Kidney epithelial cell (primary cell): Measurements from ENCODE around the gene GFRA1. TPM values are rescaled to one million over a fixed set of nuclear protein-coding genes. Genes with fewer than 3 reads are reported as not detected.

Experiments
- DNase-seq: peaks from one replicate; pipeline ENCODE4 v3.0.0-alpha.2; 2010; ENCODE audit warnings: low read depth
- H3K27me3 ChIP-seq: 2 replicates; pipeline ENCODE4 v1.6.0; 2011; ENCODE audit warnings: low read length; ENCODE audit not compliant: control insufficient read depth, insufficient read depth
- H3K36me3 ChIP-seq: 2 replicates; pipeline ENCODE4 v1.5.1; 2011; ENCODE audit warnings: low read length; ENCODE audit not compliant: control insufficient read depth, insufficient read depth
- H3K4me3 ChIP-seq: 2 replicates; pipeline ENCODE4 v1.5.1; 2011; ENCODE audit warnings: low read depth, mild to moderate bottlenecking, control low read depth, low read length
- CTCF ChIP-seq: IDR thresholded peaks from 2 replicates; pipeline ENCODE4 v1.5.1; 2011; ENCODE audit warnings: mild to moderate bottlenecking, moderate library complexity, low read length, control low read depth, inconsistent platforms; ENCODE audit not compliant: insufficient read depth, poor library complexity, severe bottlenecking
- total RNA-seq: library from RNA; depleted of rRNA; stranded (reverse); fragments of >200 nt; gene quantifications from 2 replicates; pipeline ENCODE4 v1.2.3, GENCODE V29; 2015

The GFRA1 gene
- total RNA-seq, 1 donor from 2014 or later, result 1.6 TPM

GRCh38 chr10:116185199-116185867 is 87.7 kb downstream of the GFRA1 start:
- no peak for TF ChIP-seq CTCF
- Histone ChIP-seq H3K4me3 (no peak overlapping the region), H3K27me3 (no peaks in the 10 kb centered on the region), H3K36me3 (no peaks in the 10 kb centered on the region)
- DNase-seq, result no peak

GRCh38 chr10:116184512-116184794 is 88.6 kb downstream of the GFRA1 start:
- Histone ChIP-seq H3K36me3 (no peaks in the 10 kb centered on the region), H3K27me3 (no peaks in the 10 kb centered on the region), H3K4me3 (no peak overlapping the region)
- TF ChIP-seq CTCF, result no peak
- no peak for DNase-seq

- peak; percentile 38 for DNase-seq
- no peak overlapping the region for H3K4me3 ChIP-seq
- no peak for TF ChIP-seq CTCF
- no peaks in the 10 kb centered on the region for H3K36me3 ChIP-seq
- no peaks in the 10 kb centered on the region for H3K27me3 ChIP-seq
Measured at GRCh38 chr10:116183733-116184511, 89.1 kb downstream of the GFRA1 start.

GRCh38 chr10:116182426-116182825 is 90.6 kb downstream of the GFRA1 start:
- TF ChIP-seq CTCF, result no peak
- no peak for DNase-seq
- no peak overlapping the region for H3K4me3 ChIP-seq
- H3K27me3 ChIP-seq, result no peaks in the 10 kb centered on the region
- no peaks in the 10 kb centered on the region for H3K36me3 ChIP-seq

GRCh38 chr10:116178086-116178605 is 94.9 kb downstream of the GFRA1 start:
- no peak overlapping the region for H3K4me3 ChIP-seq
- no peak for DNase-seq
- no peak for TF ChIP-seq CTCF
- no peaks in the 10 kb centered on the region for H3K36me3 ChIP-seq
- H3K27me3 ChIP-seq, result no peaks in the 10 kb centered on the region
